Measurements from ENCODE around the gene RAB36.

The RAB36 gene

DNA sequence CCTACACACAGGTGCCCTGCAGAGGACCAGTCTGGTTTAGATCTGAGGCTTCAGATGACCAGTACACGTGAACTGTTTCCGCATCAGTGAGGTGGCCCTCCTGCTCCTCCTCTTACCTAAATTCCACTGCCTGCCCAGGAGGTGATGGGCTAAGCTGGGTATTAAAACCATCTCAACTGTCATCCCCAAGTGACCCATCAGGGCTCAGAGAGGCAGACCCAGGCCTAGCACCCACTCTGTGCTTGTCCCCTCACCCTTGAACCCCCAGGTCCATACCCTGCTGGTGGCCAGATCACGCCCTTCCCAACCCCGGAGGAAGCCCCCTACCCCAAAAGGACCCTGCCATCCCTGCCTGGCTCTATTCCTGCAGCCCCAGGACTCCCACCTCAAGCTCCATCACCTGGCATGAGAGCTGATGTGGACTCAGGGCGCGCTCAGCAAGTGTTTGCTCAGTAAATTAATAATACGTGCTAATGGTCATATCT, 24.8 kb upstream of the RAB36 start:
- in situ Hi-C loops (cut with MboI; ENCODE audit: low sequenced_read_pairs) = loop anchor here (10.0 kb wide), 1 partner anchor 156 kb away; no protein-coding TSS in a partner anchor

DNA sequence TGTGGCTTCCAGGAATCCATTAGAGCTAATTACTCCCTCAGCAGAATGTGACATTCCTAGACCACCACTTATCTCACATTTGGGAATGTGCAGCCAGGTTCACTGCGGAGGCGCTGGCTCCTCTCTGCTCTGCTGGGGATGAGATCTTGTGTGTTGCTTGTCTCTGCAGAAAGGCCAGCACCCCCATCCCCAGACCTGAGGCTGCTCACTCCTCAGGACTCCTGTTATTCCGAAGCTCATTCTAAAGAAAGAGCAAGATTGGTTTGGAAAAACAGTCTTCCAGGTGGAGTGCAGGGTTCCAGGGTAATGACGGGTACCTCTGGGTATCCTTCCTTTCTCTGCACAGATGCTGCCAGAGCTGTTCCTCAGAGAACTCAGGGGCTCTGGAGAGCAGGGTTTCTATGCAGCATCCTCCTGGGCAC, 24.3 kb upstream of the RAB36 start:
- in situ Hi-C loops (cut with MboI; ENCODE audit: low sequenced_read_pairs) = loop anchor here (10.0 kb wide), 1 partner anchor 156 kb away; no protein-coding TSS in a partner anchor

GRCh38 chr22:23121424-23121823, 23.9 kb upstream of the RAB36 start:
- in situ Hi-C loops (cut with MboI; ENCODE audit: low sequenced_read_pairs) = loop anchor here (10.0 kb wide), 1 partner anchor 157 kb away; no protein-coding TSS in a partner anchor

- in situ Hi-C loops (cut with MboI; ENCODE audit: low sequenced_read_pairs) = loop anchor here (10.0 kb wide), 1 partner anchor 158 kb away; no protein-coding TSS in a partner anchor
Measured at GRCh38 chr22:23122216-23122957, 22.9 kb upstream of the RAB36 start.

- in situ Hi-C loops (cut with MboI; ENCODE audit: low sequenced_read_pairs) = loop anchor here (10.0 kb wide), 1 partner anchor 158 kb away; no protein-coding TSS in a partner anchor
Measured at GRCh38 chr22:23122992-23123803, 22.1 kb upstream of the RAB36 start.

DNA sequence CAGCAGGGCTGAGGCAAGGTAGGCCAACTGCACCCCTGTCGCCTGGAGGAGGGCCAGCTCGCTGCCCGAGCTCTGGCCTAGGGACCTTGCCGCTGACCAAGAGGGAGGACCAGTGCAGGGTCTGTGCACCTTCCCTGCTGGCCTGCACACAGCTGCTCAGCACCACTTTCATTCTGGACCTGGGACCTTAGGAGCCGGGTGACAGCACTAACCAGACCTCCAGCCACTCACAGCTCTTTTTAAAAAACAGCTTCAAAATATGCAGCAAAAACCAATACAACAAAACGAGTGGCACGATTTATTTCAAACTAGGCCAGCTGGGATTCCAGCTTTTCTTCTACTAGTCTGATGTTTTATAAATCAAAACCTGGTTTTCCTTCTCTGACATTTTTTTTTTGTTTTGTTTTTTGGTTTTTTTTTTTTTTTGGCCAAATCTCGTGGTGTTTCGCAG, 21.4 kb upstream of the RAB36 start:
- in situ Hi-C loops (cut with MboI; ENCODE audit: low sequenced_read_pairs) = loop anchor here (10.0 kb wide), 1 partner anchor 159 kb away; no protein-coding TSS in a partner anchor

- in situ Hi-C loops (cut with MboI; ENCODE audit: low sequenced_read_pairs) = loop anchor here (10.0 to 25.0 kb wide), 2 partner anchors 160 to 313 kb away; no protein-coding TSS in a partner anchor
Measured at GRCh38 chr22:23124611-23125511, 20.4 kb upstream of the RAB36 start.

DNA sequence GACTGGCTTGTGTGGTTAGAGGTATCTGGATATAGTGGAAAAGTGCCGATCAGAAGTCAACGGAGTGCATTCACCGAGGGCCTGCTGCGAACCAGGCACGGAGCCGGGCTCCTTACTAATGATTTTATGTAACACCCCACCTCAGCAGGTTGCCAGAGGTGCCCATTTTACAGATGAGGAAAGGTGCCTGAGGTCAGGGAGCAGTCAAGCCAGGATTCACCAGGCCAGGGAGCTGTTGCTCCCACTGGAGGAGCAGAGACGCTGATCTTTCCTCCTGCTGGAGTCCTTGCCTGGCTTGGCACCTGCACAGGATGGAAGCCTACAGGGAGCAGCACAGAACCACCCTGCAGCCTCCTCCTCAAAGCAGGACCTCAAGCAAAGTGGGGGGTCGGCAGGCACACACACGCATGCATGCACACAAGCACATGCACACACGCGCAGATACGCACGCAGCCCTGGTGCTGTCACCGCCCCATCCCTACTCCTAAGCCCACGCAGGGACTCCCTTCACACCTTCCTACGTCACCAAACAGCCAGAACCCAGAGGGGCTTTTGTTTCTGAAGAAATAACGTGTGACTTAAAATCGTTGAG, 19.7 kb upstream of the RAB36 start:
- in situ Hi-C loops (cut with MboI; ENCODE audit: low sequenced_read_pairs) = loop anchor here (10.0 to 25.0 kb wide), 2 partner anchors 161 to 313 kb away; no protein-coding TSS in a partner anchor

GRCh38 chr22:23126165-23127054, 18.9 kb upstream of the RAB36 start:
- in situ Hi-C loops (cut with MboI; ENCODE audit: low sequenced_read_pairs) = loop anchor here (10.0 to 25.0 kb wide), 2 partner anchors 162 to 314 kb away; no protein-coding TSS in a partner anchor

- in situ Hi-C loops (cut with MboI; ENCODE audit: low sequenced_read_pairs) = loop anchor here (10.0 to 25.0 kb wide), 2 partner anchors 162 to 315 kb away; no protein-coding TSS in a partner anchor
Measured at GRCh38 chr22:23127055-23127756, 18.1 kb upstream of the RAB36 start.

DNA sequence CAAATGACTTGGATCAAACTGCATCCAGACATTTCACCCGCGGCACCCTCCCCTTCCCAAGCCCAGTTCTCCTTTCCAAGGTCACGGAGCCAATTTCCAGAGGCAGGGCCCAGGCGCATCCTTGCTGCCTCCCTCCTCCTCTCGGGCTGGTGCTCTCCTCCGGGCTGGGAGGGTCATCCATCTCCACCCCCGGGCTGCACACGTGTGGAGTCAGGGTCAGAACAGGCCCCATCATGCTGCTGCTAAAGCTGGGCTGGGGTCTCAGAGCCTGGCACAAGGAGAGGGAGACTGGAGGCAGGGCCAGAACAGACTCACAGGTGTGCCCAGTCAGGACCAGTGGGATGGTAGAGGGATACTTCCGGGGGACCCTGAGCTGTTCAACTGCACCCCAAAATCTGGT, 17.5 kb upstream of the RAB36 start:
- in situ Hi-C loops (cut with MboI; ENCODE audit: low sequenced_read_pairs) = loop anchor here (10.0 to 25.0 kb wide), 2 partner anchors 163 to 315 kb away; no protein-coding TSS in a partner anchor

- in situ Hi-C loops (cut with MboI; ENCODE audit: low sequenced_read_pairs) = loop anchor here (10.0 to 25.0 kb wide), 2 partner anchors 164 to 316 kb away; no protein-coding TSS in a partner anchor
Measured at GRCh38 chr22:23128269-23129108, 16.8 kb upstream of the RAB36 start.

- in situ Hi-C loops (cut with MboI; ENCODE audit: low sequenced_read_pairs) = loop anchor here (10.0 to 25.0 kb wide), 2 partner anchors 164 to 317 kb away; no protein-coding TSS in a partner anchor
Measured at GRCh38 chr22:23129149-23129548, 16.1 kb upstream of the RAB36 start.

GRCh38 chr22:23130697-23131096, 14.6 kb upstream of the RAB36 start:
- in situ Hi-C loops (cut with MboI; ENCODE audit: low sequenced_read_pairs) = loop anchor here (25.0 kb wide), 1 partner anchor 318 kb away; no protein-coding TSS in a partner anchor

DNA sequence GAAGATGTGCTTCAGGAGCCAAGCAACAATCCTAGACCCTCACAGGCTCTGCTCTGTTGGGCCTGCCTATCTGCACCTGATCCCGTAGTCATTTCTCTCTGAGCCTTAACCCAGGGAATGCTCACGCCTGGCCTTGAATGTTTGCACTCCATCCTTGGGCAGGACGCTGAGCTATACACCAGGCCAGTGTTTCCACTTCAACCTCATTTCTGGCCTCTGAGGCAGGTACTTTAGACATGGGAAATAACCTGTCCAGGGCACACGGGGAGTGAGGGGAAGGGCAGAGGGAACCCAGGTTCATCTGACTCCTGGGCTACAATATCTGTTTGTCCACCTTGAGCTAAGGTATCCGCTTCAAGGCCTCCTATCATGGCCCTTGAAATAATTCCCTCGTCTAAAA, 13.3 kb upstream of the RAB36 start:
- in situ Hi-C loops (cut with MboI; ENCODE audit: low sequenced_read_pairs) = loop anchor here (25.0 kb wide), 1 partner anchor 320 kb away; no protein-coding TSS in a partner anchor

- in situ Hi-C loops (cut with MboI; ENCODE audit: low sequenced_read_pairs) = loop anchor here (25.0 kb wide), 1 partner anchor 320 kb away; no protein-coding TSS in a partner anchor
Measured at GRCh38 chr22:23132376-23133091, 12.7 kb upstream of the RAB36 start.

Data from HL-60/S4 treated with phorbol 12-myristate 13-acetate at 8.2 ng/mL for 4 days and 3 days (cell line).